Caco-2 (cell line): ENCODE measurements around the gene LRP5. TPM values are rescaled to one million over a fixed set of nuclear protein-coding genes. Genes with fewer than 3 reads are reported as not detected.

Experiments
- BruUV-seq: library from RNA; stranded (reverse); fragments of 400-500 nt; replicated peaks from 2 replicates; lab custom pipeline; 2021; lab: Mats Ljungman, UMichigan
- CTCF ChIA-PET: fragments of 300-600 bp; sonication (Branson Sonifier 250); formaldehyde crosslinking; loops from one replicate; lab custom pipeline; 2022; ENCODE audit warnings: antibody characterized with exemption; lab: Charles Lee
- POLR2A ChIA-PET: fragments of 300-600 bp; sonication (Branson Sonifier 250); formaldehyde crosslinking; loops from one replicate; lab custom pipeline; 2022; ENCODE audit warnings: antibody characterized with exemption; lab: Charles Lee
- DNase-seq, 2 experiments: peaks; one replicate each; pipeline versions ENCODE4 v3.0.0 to v3.0.0-alpha.2; 2020 to 2022
- H3K27me3 ChIP-seq: replicated peaks from 2 replicates; pipeline ENCODE4 v1.6.0; 2011; ENCODE audit warnings: low read length; ENCODE audit not compliant: control insufficient read depth, insufficient read depth
- H3K36me3 ChIP-seq: 2 replicates; pipeline ENCODE4 v1.5.1; 2011; ENCODE audit warnings: low read length; ENCODE audit not compliant: control insufficient read depth, insufficient read depth
- H3K4me1 ChIP-seq: fragments of 250-450 bp; sonication (Bioruptor Pico); 2 replicates; pipeline ENCODE4 v1.5.1; 2020; ENCODE audit warnings: mild to moderate bottlenecking
- H3K4me3 ChIP-seq: 2 replicates; pipeline ENCODE4 v1.5.1; 2011; ENCODE audit warnings: low read depth, mild to moderate bottlenecking, control low read depth, low read length
- H3K9me3 ChIP-seq: fragments of 250-450 bp; sonication (Bioruptor Pico); 2 replicates; pipeline ENCODE4 v1.5.1; 2020; ENCODE audit warnings: mild to moderate bottlenecking, moderate library complexity
- H3K27ac Mint-ChIP-seq: one replicate; pipeline ENCODE4 v1.8.0; 2022; ENCODE audit warnings: mixed read lengths; ENCODE audit not compliant: unreplicated experiment
- H3K27me3 Mint-ChIP-seq: one replicate; pipeline ENCODE4 v1.8.0; 2022; ENCODE audit warnings: mixed read lengths; ENCODE audit not compliant: insufficient read depth, unreplicated experiment
- H3K36me3 Mint-ChIP-seq: one replicate; pipeline ENCODE4 v1.8.0; 2022; ENCODE audit warnings: mild to moderate bottlenecking, mixed read lengths; ENCODE audit not compliant: insufficient read depth, unreplicated experiment
- H3K4me1 Mint-ChIP-seq: one replicate; pipeline ENCODE4 v1.8.0; 2022; ENCODE audit warnings: low read depth, mixed read lengths; ENCODE audit not compliant: unreplicated experiment
- H3K4me3 Mint-ChIP-seq: one replicate; pipeline ENCODE4 v1.8.0; 2022; ENCODE audit warnings: mild to moderate bottlenecking, moderate library complexity, mixed read lengths; ENCODE audit not compliant: unreplicated experiment
- H3K9me3 Mint-ChIP-seq: one replicate; pipeline ENCODE4 v1.8.0; 2022; ENCODE audit warnings: mixed read lengths; ENCODE audit not compliant: unreplicated experiment
- CTCF ChIP-seq, 2 experiments: fragments of 200-600 bp in 1 of 2; IDR thresholded peaks; 1 replicate in 1 of 2; 2 replicates in 1 of 2; pipeline versions ENCODE4 v1.5.1 to v1.8.0; 2011 to 2022; ENCODE audit warnings: antibody characterized with exemption in 1 of 2, control low read depth in 1 of 2, inconsistent platforms in 1 of 2, low read depth in 1 of 2, low read length in 1 of 2, mild to moderate bottlenecking in 1 of 2, moderate library complexity in 1 of 2; ENCODE audit not compliant: insufficient read depth in 1 of 2, severe bottlenecking in 1 of 2, unreplicated experiment in 1 of 2
- intact Hi-C: fragments of 100-400 bp; cut with micrococcal nuclease; formaldehyde crosslinking; loops from one replicate; pipeline ENCODE4 v1.10.0; 2022; ENCODE audit not compliant: unreplicated experiment
- total RNA-seq: library from RNA; stranded (reverse); gene quantifications from 2 replicates; pipeline ENCODE4 v1.2.3, GENCODE V29; 2022

The LRP5 gene
- total RNA-seq, 1 experiment from 2014 or later = 94.3 TPM

- Histone ChIP-seq H3K9me3 (no peaks in the 10 kb centered on the region), H3K36me3 (peaks cover 13% of the 10 kb centered on the region), H3K27me3 (no peaks in the 10 kb centered on the region), H3K4me1 (no peaks in the 10 kb centered on the region), H3K4me3 (no peak overlapping the region)
- no TSS peak for BruUV-seq
- no peaks in the 10 kb centered on the region for H3K9me3 Mint-ChIP-seq
- H3K36me3 Mint-ChIP-seq = peaks cover 62% of the 10 kb centered on the region
- no peaks in the 10 kb centered on the region for H3K4me1 Mint-ChIP-seq
- H3K27me3 Mint-ChIP-seq = no peaks in the 10 kb centered on the region
- H3K27ac Mint-ChIP-seq = no peak overlapping the region
- H3K4me3 Mint-ChIP-seq = no peak overlapping the region
- TF ChIP-seq CTCF (IDR thresholded peaks at IDR 0.05; ENCODE audit: insufficient read depth in 1 of 2, low read depth in 1 of 2, low read length in 1 of 2, severe bottlenecking in 1 of 2, unreplicated experiment in 1 of 2) = no peak
- no peak for DNase-seq
- CTCF ChIA-PET = no interaction called here
- POLR2A ChIA-PET = no interaction called here
- intact Hi-C loops = no loop called here
These were observed 107.8 kb downstream of the LRP5 start for GRCh38 chr11:68420171-68420570.

- CTCF ChIA-PET = no interaction called here
- H3K36me3 Mint-ChIP-seq = peaks cover 74% of the 10 kb centered on the region
- H3K36me3 ChIP-seq = peaks cover 35% of the 10 kb centered on the region
These were observed 111.1 kb downstream of the LRP5 start for GRCh38 chr11:68423481-68423880.

GRCh38 chr11:68424101-68424632, 111.8 kb downstream of the LRP5 start:
- Mint-ChIP-seq H3K27me3 (no peaks in the 10 kb centered on the region), H3K36me3 (peaks cover 75% of the 10 kb centered on the region), H3K9me3 (peaks cover 13% of the 10 kb centered on the region), H3K27ac (no peak overlapping the region), H3K4me1 (no peaks in the 10 kb centered on the region), H3K4me3 (no peak overlapping the region)
- POLR2A ChIA-PET = no interaction called here
- Histone ChIP-seq H3K4me1 (no peaks in the 10 kb centered on the region), H3K4me3 (no peak overlapping the region), H3K9me3 (peaks cover 2% of the 10 kb centered on the region), H3K36me3 (peaks cover 36% of the 10 kb centered on the region), H3K27me3 (no peaks in the 10 kb centered on the region)
- intact Hi-C loops = no loop called here
- CTCF ChIA-PET = no interaction called here
- no TSS peak for BruUV-seq
- no peak for DNase-seq
- TF ChIP-seq CTCF (IDR thresholded peaks at IDR 0.05; ENCODE audit: insufficient read depth in 1 of 2, low read depth in 1 of 2, low read length in 1 of 2, severe bottlenecking in 1 of 2, unreplicated experiment in 1 of 2) = no peak

More at GRCh38 chr11:68423481-68423880, 111.1 kb downstream of the LRP5 start:
- Mint-ChIP-seq H3K27me3 (no peaks in the 10 kb centered on the region), H3K4me3 (no peak overlapping the region), H3K9me3 (peaks cover 6% of the 10 kb centered on the region), H3K4me1 (no peaks in the 10 kb centered on the region), H3K27ac (no peak overlapping the region)
- no peaks in the 10 kb centered on the region for H3K4me1 ChIP-seq
- DNase-seq = no peak
- H3K27me3 ChIP-seq = no peaks in the 10 kb centered on the region
- H3K4me3 ChIP-seq = no peak overlapping the region
- BruUV-seq = no TSS peak
- H3K9me3 ChIP-seq = no peaks in the 10 kb centered on the region
- POLR2A ChIA-PET = no interaction called here
- no peak for TF ChIP-seq CTCF (IDR thresholded peaks at IDR 0.05; ENCODE audit: insufficient read depth in 1 of 2, low read depth in 1 of 2, low read length in 1 of 2, severe bottlenecking in 1 of 2, unreplicated experiment in 1 of 2)
- intact Hi-C loops = no loop called here
